Nephron (organoid): Measurements from ENCODE around the gene CD93.
A peak's percentile ranks its signal among the peaks of the same experiment; 100 is the strongest.

Experiments
- H3K27ac Mint-ChIP-seq, 3 experiments: 2 replicates each; pipeline ENCODE4 v1.8.0; 2020; ENCODE audit warnings: mixed read lengths in 3 of 3, mild to moderate bottlenecking in 2 of 3, moderate library complexity in 1 of 3
- H3K27me3 Mint-ChIP-seq: 2 replicates; pipeline ENCODE4 v1.8.0; 2021; ENCODE audit warnings: low read depth, mild to moderate bottlenecking, moderate library complexity, mixed read lengths
- H3K36me3 Mint-ChIP-seq: 2 replicates; pipeline ENCODE4 v1.8.0; 2020; ENCODE audit warnings: low read depth, mixed read lengths
- H3K4me1 Mint-ChIP-seq: 2 replicates; pipeline ENCODE4 v1.8.0; 2020; ENCODE audit warnings: mixed read lengths
- H3K4me3 Mint-ChIP-seq, 3 experiments: 2 replicates each; pipeline ENCODE4 v1.8.0; 2020; ENCODE audit warnings: mild to moderate bottlenecking in 3 of 3, mixed read lengths in 3 of 3, moderate library complexity in 2 of 3
- H3K9me3 Mint-ChIP-seq: 2 replicates; pipeline ENCODE4 v1.8.0; 2020; ENCODE audit warnings: mixed read lengths
- CTCF ChIP-seq, 3 experiments: fragments of 200-600 bp; sonication (generic); IDR thresholded peaks; one replicate each; pipeline ENCODE4 v1.5.0; 2021; ENCODE audit warnings: antibody characterized with exemption in 3 of 3; ENCODE audit not compliant: unreplicated experiment in 3 of 3

The CD93 gene

GRCh38 chr20:23078351-23079015 is 7.6 kb downstream of the CD93 start:
- Mint-ChIP-seq H3K36me3 (no peaks in the 10 kb centered on the region), H3K9me3 (no peaks in the 10 kb centered on the region), H3K27me3 (peaks cover 30% of the 10 kb centered on the region), H3K27ac (peak overlapping the region in 1 of 3 experiments; percentile 26), H3K4me1 (peaks cover 20% of the 10 kb centered on the region), H3K4me3 (no peak overlapping the region)
- TF ChIP-seq CTCF (IDR thresholded peaks at IDR 0.05; ENCODE audit: unreplicated experiment in 3 of 3): no peak

GRCh38 chr20:23077277-23077676 is 8.8 kb downstream of the CD93 start:
- no peak overlapping the region for H3K4me3 Mint-ChIP-seq
- no peaks in the 10 kb centered on the region for H3K9me3 Mint-ChIP-seq
- peaks cover 23% of the 10 kb centered on the region for H3K27me3 Mint-ChIP-seq
- no peak overlapping the region for H3K27ac Mint-ChIP-seq
- H3K4me1 Mint-ChIP-seq: peaks cover 30% of the 10 kb centered on the region
- TF ChIP-seq CTCF (IDR thresholded peaks at IDR 0.05; ENCODE audit: unreplicated experiment in 3 of 3): no peak
- no peaks in the 10 kb centered on the region for H3K36me3 Mint-ChIP-seq

DNA sequence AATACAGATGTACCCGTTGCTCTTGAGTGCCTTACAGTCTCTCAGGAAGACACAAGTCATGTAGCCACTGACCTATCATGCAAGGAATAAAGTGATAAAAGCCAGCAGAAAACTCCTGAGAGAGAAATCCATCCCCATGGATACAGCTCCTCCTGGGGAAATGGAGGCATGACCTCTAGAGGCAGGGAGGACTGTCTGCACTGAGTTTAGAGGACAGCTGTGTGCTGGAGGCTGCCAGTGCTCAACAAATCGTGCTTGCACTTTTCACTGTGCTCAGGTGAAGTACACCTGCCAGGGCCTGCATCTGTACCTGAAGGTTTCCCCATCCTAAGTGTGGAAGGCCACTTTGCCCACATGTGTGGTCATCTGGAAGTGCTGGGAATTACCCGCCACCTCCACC is 12.1 kb downstream of the CD93 start:
- Mint-ChIP-seq H3K4me1 (peaks cover 32% of the 10 kb centered on the region), H3K27me3 (peaks cover 17% of the 10 kb centered on the region), H3K36me3 (no peaks in the 10 kb centered on the region), H3K4me3 (no peak overlapping the region), H3K9me3 (no peaks in the 10 kb centered on the region), H3K27ac (no peak overlapping the region)
- no peak for TF ChIP-seq CTCF (IDR thresholded peaks at IDR 0.05; ENCODE audit: unreplicated experiment in 3 of 3)

DNA sequence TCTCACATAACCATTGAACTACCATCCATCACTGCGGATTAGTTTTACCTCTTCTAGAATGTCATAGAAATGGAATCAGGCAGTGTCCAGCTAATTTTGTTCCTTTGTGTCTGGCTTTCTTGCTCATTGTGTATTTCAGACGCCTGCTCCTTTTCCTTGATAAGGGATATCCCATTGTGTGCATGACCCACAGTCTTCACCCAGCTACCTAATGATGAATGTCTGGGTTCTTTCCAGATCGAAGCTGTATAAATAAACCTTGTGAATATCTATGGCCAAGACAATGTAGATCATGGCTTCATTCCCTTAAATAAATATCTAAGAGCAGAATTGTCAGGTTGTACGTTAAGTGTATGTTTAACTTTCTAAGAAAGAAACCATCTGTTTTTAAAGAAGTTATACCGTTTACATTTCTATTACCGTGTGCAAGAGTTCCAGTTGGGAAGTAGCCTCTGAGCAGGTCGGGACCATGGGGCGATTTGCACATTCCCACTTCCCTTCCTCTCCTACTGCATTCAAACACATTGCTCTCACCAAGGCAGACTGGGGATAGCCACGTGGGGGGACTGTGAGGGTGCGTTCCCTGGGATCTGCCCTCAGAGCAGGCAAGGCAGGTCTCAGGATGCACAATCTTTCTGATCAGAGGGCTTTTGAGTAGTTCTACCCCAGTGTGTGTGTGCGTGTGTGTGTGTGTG is 13.1 kb downstream of the CD93 start:
- H3K36me3 Mint-ChIP-seq: no peaks in the 10 kb centered on the region
- H3K27me3 Mint-ChIP-seq: peaks cover 7% of the 10 kb centered on the region
- peak overlapping the region in 1 of 3 experiments; percentile 51 for H3K27ac Mint-ChIP-seq
- H3K4me3 Mint-ChIP-seq: no peak overlapping the region
- TF ChIP-seq CTCF (IDR thresholded peaks at IDR 0.05; ENCODE audit: unreplicated experiment in 3 of 3): no peak
- H3K4me1 Mint-ChIP-seq: peaks cover 23% of the 10 kb centered on the region
- no peaks in the 10 kb centered on the region for H3K9me3 Mint-ChIP-seq

GRCh38 chr20:23071996-23072395 is 14.1 kb downstream of the CD93 start:
- TF ChIP-seq CTCF (IDR thresholded peaks at IDR 0.05; ENCODE audit: unreplicated experiment in 3 of 3): no peak
- H3K27ac Mint-ChIP-seq: peak overlapping the region in 2 of 3 experiments; percentile 51
- H3K4me3 Mint-ChIP-seq: no peak overlapping the region
- peaks cover 5% of the 10 kb centered on the region for H3K27me3 Mint-ChIP-seq
- H3K36me3 Mint-ChIP-seq: no peaks in the 10 kb centered on the region
- peaks cover 23% of the 10 kb centered on the region for H3K4me1 Mint-ChIP-seq
- H3K9me3 Mint-ChIP-seq: no peaks in the 10 kb centered on the region

- Mint-ChIP-seq H3K9me3 (no peaks in the 10 kb centered on the region), H3K4me3 (no peak overlapping the region), H3K27me3 (peaks cover 5% of the 10 kb centered on the region), H3K4me1 (peaks cover 29% of the 10 kb centered on the region), H3K27ac (peak overlapping the region in 2 of 3 experiments; percentile 51), H3K36me3 (no peaks in the 10 kb centered on the region)
- TF ChIP-seq CTCF (IDR thresholded peaks at IDR 0.05; ENCODE audit: unreplicated experiment in 3 of 3): no peak
Observed at GRCh38 chr20:23071398-23071797, 14.7 kb downstream of the CD93 start.
